ENCODE data around the gene TLR8. TPM values are rescaled to one million over a fixed set of nuclear protein-coding genes. Genes with fewer than 3 reads are reported as not detected.
A peak's percentile ranks its signal among the peaks of the same experiment; 100 is the strongest.

The TLR8 gene
- total RNA-seq (2014; rRNA removed; shearing (Covaris generic); ENCODE audit: low replicate concordance): not detected in 2 replicates

DNA sequence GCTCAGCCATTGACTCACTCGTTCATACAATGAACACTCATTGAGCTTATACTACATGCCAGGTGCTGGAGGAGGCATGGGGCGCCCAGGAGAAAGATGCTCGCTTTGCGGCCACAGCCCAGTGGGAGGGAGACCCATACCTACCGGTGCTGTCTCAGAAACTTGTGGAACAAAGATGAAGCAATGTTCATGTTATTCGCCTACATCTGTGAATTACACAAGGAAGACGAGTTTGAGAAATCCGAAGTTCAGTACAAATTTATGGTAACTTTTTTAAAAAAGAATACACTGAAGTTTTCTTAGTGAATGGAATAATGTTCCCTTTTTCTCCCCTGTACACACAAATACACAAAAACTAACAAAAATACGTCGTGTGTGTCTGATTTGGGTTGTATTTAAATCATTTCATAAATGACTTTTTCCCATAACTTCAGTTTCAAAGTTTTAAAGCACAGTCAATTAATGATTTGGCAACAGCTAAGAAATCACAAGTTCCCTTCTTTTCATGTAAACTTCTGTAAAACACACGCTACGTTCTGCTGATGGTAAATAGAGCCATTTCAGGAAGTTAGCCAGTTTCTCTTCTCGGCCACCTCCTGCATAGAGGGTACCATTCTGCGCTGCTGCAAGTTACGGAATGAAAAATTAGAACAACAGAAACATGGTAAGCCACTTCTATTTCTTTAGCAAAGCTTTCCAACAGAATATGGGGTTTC, at the start of gene TLR8:
Gene TLR8, plus strand, starts transcription at position 575 of the 716 bp plus-strand sequence. Its CDS starts 87 bp downstream, at position 662.
- H3K4me2 ChIP-seq (ENCODE audit: low read depth, low read length, poor library complexity, severe bottlenecking): no peak within 1 kb of the TSS
- H3K9me3 ChIP-seq (ENCODE audit: low read length): no peaks in the 10 kb centered on the region
- H3K27ac ChIP-seq (ENCODE audit: low read length): no peak within 1 kb of the TSS
- no peaks in the 10 kb centered on the region for H3K4me1 ChIP-seq (ENCODE audit: low read length)
- no peaks in the 10 kb centered on the region for H3K79me2 ChIP-seq (ENCODE audit: low read length)
- H3K9me2 ChIP-seq (replicated peaks; ENCODE audit: insufficient read depth, low read length): no peaks in the 10 kb centered on the region
- H4K20me1 ChIP-seq (ENCODE audit: insufficient read depth, low read depth, low read length): no peaks in the 10 kb centered on the region
- no peaks in the 10 kb centered on the region for H3K27me3 ChIP-seq (ENCODE audit: low read length)
- no peak within 1 kb of the TSS for H3K4me3 ChIP-seq (ENCODE audit: low read length)
- H3K36me3 ChIP-seq (ENCODE audit: insufficient read depth, low read length): no peaks in the 10 kb centered on the region
- DNase-seq: no peak
- no peak within 1 kb of the TSS for H2AFZ ChIP-seq (ENCODE audit: low read length)
- H3K9ac ChIP-seq (ENCODE audit: low read length): no peak within 1 kb of the TSS

DNA sequence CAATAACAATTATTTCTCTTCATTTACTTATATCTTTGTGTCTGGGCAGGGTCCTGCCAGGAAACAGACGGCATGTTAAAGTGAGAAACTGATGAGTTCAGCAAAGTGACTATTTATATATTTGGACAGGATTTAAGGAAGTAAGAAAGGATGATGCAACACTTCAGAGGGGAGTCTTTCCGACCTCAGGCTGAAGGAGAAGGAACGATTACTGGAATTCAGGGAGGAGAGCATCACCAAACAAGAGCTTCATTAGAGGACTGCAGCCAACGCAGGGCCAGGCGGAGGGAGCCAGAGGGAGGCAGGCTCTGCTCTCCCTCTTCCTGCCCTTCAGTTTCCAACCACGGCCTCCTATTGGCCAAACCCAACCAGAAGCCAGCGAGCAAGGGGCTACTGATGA, 41.1 kb upstream of the TLR8 start:
- Histone ChIP-seq H3K4me2 (ENCODE audit: low read depth, low read length, poor library complexity, severe bottlenecking) (peak overlapping the region; percentile 51), H2AFZ (ENCODE audit: low read length) (no peak overlapping the region), H3K27ac (ENCODE audit: low read length) (no peak overlapping the region), H3K4me3 (ENCODE audit: low read length) (no peak overlapping the region), H3K36me3 (ENCODE audit: insufficient read depth, low read length) (no peaks in the 10 kb centered on the region), H3K9me2 (replicated peaks; ENCODE audit: insufficient read depth, low read length) (no peaks in the 10 kb centered on the region), H3K4me1 (ENCODE audit: low read length) (peaks cover 42% of the 10 kb centered on the region), H4K20me1 (ENCODE audit: insufficient read depth, low read depth, low read length) (no peaks in the 10 kb centered on the region), H3K27me3 (ENCODE audit: low read length) (no peaks in the 10 kb centered on the region), H3K9me3 (ENCODE audit: low read length) (no peaks in the 10 kb centered on the region), H3K9ac (ENCODE audit: low read length) (no peak overlapping the region), H3K79me2 (ENCODE audit: low read length) (no peaks in the 10 kb centered on the region)
- DNase-seq: no peak

DNA sequence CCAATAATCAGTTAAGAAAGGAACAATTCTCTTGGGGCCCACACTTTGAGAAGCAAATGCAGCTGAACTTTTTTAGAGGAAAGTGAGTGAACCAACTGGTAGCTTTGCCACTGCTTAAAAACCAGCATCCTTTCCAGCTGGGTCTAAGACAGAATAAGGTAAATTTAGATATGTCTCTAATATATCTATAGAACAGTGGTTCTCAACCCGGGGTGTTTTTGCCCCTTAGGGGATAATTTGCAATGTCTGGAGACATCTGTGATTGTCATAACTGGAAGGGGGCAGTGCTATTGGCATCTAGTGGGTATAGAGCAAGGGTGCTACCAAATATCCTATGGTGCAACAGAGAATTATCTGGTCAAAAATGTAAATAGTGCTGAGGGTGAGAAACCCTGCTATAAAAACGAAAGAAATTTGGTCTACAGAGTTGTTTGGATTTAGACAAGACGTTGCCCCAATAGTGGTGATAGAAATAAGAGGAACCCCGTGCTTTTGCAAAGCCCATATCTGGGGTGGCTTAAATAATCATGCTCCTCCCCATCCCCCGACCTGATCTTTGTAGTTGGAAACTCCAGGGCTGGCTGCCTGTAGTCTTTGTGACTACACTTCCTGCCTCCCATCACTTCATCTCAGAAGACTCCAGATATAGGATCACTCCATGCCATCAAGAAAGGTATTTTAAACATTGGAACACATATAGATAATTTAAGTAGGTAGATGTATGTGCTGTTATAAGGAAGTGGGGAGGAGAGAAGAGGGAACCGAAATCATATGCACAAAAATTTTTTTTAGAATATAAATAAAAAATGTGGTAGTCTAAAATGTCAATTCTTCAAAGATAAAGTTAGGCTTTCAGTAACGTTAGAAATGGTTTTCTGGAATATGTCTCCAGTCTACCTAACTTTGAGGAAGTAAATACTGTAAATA, 39.7 kb upstream of the TLR8 start, which contains the start of gene TLR7:
Gene TLR7, plus strand, starts transcription at position 622 of the 927 bp plus-strand sequence. CDS start 507 bp downstream, outside the sequence.
- Histone ChIP-seq H3K4me3 (ENCODE audit: low read length) (peak within 1 kb of the TSS; percentile 51), H3K79me2 (ENCODE audit: low read length) (no peaks in the 10 kb centered on the region), H3K9me2 (replicated peaks; ENCODE audit: insufficient read depth, low read length) (no peaks in the 10 kb centered on the region), H4K20me1 (ENCODE audit: insufficient read depth, low read depth, low read length) (no peaks in the 10 kb centered on the region), H3K9me3 (ENCODE audit: low read length) (no peaks in the 10 kb centered on the region), H3K27me3 (ENCODE audit: low read length) (no peaks in the 10 kb centered on the region), H3K4me1 (ENCODE audit: low read length) (peaks cover 42% of the 10 kb centered on the region), H3K36me3 (ENCODE audit: insufficient read depth, low read length) (no peaks in the 10 kb centered on the region), H3K9ac (ENCODE audit: low read length) (no peak within 1 kb of the TSS), H3K27ac (ENCODE audit: low read length) (peak within 1 kb of the TSS; percentile 88), H3K4me2 (ENCODE audit: low read depth, low read length, poor library complexity, severe bottlenecking) (peak within 1 kb of the TSS; percentile 51), H2AFZ (ENCODE audit: low read length) (no peak within 1 kb of the TSS)
- DNase-seq: peak; percentile 79

DNA sequence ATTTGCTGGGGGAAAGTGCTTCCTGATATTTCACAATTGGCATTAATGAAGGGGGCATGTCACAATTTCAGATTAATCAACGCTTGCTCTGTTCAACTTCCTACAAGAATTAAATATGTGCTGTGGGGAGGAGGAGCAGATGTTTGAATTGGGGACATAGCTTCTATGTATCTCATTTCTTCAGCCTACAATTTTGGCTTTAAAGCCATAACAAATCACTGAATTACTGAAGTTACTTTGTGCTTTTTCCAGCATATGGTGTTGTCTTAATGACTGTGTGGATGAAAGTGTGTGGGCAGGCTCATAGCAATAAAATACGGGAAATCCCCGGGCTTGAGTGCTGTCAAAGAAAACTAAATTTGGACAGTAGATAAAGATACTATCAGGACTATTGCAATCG, 38.7 kb upstream of the TLR8 start:
- Histone ChIP-seq H3K4me3 (ENCODE audit: low read length) (peak overlapping the region; percentile 51; the same call in 1 of the 2 replicates), H3K9ac (ENCODE audit: low read length) (no peak overlapping the region)

DNA sequence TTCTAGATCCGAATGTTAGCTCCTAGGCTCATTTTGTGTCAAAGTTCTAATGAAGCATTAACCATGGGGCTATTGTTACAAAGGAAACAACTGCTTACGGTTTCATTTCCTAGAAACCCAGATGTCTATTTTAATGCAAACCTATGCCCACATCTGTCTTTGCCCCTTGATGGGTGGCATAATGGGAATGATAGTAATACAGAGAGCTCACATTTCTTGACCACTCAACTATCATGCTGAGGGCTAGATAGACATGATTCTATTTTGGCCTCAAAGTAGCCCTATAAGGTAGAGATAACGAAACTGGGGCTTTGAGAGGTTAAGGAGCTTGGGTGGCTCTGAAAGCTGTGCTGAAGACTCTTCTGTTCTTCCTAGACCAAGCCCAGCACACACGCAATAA, 37.7 kb upstream of the TLR8 start:
- peaks cover 42% of the 10 kb centered on the region for H3K4me1 ChIP-seq (ENCODE audit: low read length)

More for the DNA sequence above, 38.7 kb upstream of the TLR8 start:
- Histone ChIP-seq H4K20me1 (ENCODE audit: insufficient read depth, low read depth, low read length) (no peaks in the 10 kb centered on the region), H3K9me3 (ENCODE audit: low read length) (no peaks in the 10 kb centered on the region), H3K79me2 (ENCODE audit: low read length) (no peaks in the 10 kb centered on the region), H3K4me2 (ENCODE audit: low read depth, low read length, poor library complexity, severe bottlenecking) (peak overlapping the region; percentile 51), H3K9me2 (replicated peaks; ENCODE audit: insufficient read depth, low read length) (no peaks in the 10 kb centered on the region), H3K36me3 (ENCODE audit: insufficient read depth, low read length) (no peaks in the 10 kb centered on the region), H2AFZ (ENCODE audit: low read length) (no peak overlapping the region), H3K27me3 (ENCODE audit: low read length) (no peaks in the 10 kb centered on the region), H3K4me1 (ENCODE audit: low read length) (peaks cover 42% of the 10 kb centered on the region), H3K27ac (ENCODE audit: low read length) (peak overlapping the region; percentile 88)
- DNase-seq: no peak

DNA sequence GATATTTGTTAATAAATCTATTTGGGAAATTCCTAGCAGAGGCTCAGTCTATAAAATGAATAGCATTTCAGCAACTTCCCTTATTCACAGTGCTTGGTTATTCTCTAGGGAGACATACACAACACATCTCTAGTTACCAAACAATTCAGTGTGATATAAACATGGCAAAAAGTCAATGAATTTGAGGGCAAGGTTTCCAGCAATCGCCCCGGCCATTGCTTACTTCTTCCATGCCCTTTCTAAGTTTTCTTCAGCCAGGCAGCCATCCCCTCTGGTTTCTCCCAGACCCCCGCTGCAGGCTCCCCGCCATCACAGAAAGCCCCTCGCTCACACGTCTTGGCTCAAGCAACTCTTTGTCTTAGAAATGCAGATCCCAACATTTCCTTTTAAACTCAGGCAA, 35.2 kb upstream of the TLR8 start:
- no peaks in the 10 kb centered on the region for H3K27me3 ChIP-seq (ENCODE audit: low read length)
- no peak for DNase-seq
- H3K27ac ChIP-seq (ENCODE audit: low read length): no peak overlapping the region
- H3K4me1 ChIP-seq (ENCODE audit: low read length): peaks cover 30% of the 10 kb centered on the region
- H4K20me1 ChIP-seq (ENCODE audit: insufficient read depth, low read depth, low read length): no peaks in the 10 kb centered on the region
- no peaks in the 10 kb centered on the region for H3K36me3 ChIP-seq (ENCODE audit: insufficient read depth, low read length)
- H3K9me3 ChIP-seq (ENCODE audit: low read length): no peaks in the 10 kb centered on the region
- H3K4me2 ChIP-seq (ENCODE audit: low read depth, low read length, poor library complexity, severe bottlenecking): no peak overlapping the region
- no peak overlapping the region for H3K4me3 ChIP-seq (ENCODE audit: low read length)
- H3K9me2 ChIP-seq (replicated peaks; ENCODE audit: insufficient read depth, low read length): no peaks in the 10 kb centered on the region
- H3K79me2 ChIP-seq (ENCODE audit: low read length): no peaks in the 10 kb centered on the region
- H3K9ac ChIP-seq (ENCODE audit: low read length): no peak overlapping the region
- H2AFZ ChIP-seq (ENCODE audit: low read length): no peak overlapping the region

More for the DNA sequence above, 37.7 kb upstream of the TLR8 start:
- no peak overlapping the region for H3K27ac ChIP-seq (ENCODE audit: low read length)
- H4K20me1 ChIP-seq (ENCODE audit: insufficient read depth, low read depth, low read length): no peaks in the 10 kb centered on the region
- no peak overlapping the region for H2AFZ ChIP-seq (ENCODE audit: low read length)
- no peak overlapping the region for H3K9ac ChIP-seq (ENCODE audit: low read length)
- no peaks in the 10 kb centered on the region for H3K27me3 ChIP-seq (ENCODE audit: low read length)
- H3K4me2 ChIP-seq (ENCODE audit: low read depth, low read length, poor library complexity, severe bottlenecking): no peak overlapping the region
- no peaks in the 10 kb centered on the region for H3K36me3 ChIP-seq (ENCODE audit: insufficient read depth, low read length)
- no peaks in the 10 kb centered on the region for H3K79me2 ChIP-seq (ENCODE audit: low read length)
- no peak for DNase-seq
- no peaks in the 10 kb centered on the region for H3K9me3 ChIP-seq (ENCODE audit: low read length)
- no peaks in the 10 kb centered on the region for H3K9me2 ChIP-seq (replicated peaks; ENCODE audit: insufficient read depth, low read length)
- H3K4me3 ChIP-seq (ENCODE audit: low read length): no peak overlapping the region

DNA sequence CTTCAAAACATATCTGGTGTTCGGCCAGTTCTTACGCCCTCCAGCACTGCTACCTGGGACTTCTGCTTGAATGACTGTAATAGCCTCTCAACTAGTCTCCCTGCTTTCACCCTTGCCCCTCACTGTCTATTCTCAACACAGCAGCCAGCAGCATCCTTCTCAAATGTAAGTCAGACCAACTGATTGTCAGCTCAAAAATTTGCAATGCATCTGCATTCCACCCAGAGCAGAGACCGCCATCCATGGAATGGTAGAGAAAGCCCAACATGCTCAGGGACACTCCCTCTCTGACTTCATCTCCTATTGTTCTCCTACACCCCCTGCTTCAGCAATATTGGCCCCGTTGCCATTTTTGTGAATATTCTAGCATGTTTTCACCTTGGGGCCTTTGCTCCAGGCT, 33.7 kb upstream of the TLR8 start:
- Histone ChIP-seq H3K4me1 (ENCODE audit: low read length) (peaks cover 15% of the 10 kb centered on the region), H3K36me3 (ENCODE audit: insufficient read depth, low read length) (no peaks in the 10 kb centered on the region), H3K4me3 (ENCODE audit: low read length) (no peak overlapping the region), H2AFZ (ENCODE audit: low read length) (no peak overlapping the region), H3K9me3 (ENCODE audit: low read length) (no peaks in the 10 kb centered on the region), H4K20me1 (ENCODE audit: insufficient read depth, low read depth, low read length) (no peaks in the 10 kb centered on the region), H3K9ac (ENCODE audit: low read length) (no peak overlapping the region), H3K9me2 (replicated peaks; ENCODE audit: insufficient read depth, low read length) (no peaks in the 10 kb centered on the region), H3K27ac (ENCODE audit: low read length) (no peak overlapping the region), H3K4me2 (ENCODE audit: low read depth, low read length, poor library complexity, severe bottlenecking) (no peak overlapping the region), H3K79me2 (ENCODE audit: low read length) (no peaks in the 10 kb centered on the region), H3K27me3 (ENCODE audit: low read length) (no peaks in the 10 kb centered on the region)
- no peak for DNase-seq

DNA sequence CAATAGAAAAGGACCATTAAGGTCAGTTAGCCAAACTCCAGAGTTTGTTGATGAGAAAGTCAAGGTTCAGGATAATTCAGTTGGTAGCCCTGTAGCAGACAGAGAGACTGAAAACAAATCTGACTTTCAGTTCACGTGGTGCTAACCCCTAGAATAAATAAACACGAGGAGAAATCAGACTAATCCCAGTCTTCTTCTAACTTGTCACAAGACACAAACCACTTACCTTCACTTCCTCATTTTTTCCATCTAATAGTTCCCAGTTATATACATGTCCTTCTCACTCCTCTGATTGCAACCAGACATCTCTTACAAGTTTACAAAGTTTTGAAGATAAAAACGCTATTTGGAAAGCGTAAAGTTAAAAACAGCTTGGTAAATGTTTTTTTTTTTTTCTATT, 31.8 kb upstream of the TLR8 start:
- H2AFZ ChIP-seq (ENCODE audit: low read length): no peak overlapping the region
- H3K27me3 ChIP-seq (ENCODE audit: low read length): no peaks in the 10 kb centered on the region
- H3K36me3 ChIP-seq (ENCODE audit: insufficient read depth, low read length): no peaks in the 10 kb centered on the region
- no peak for DNase-seq
- no peaks in the 10 kb centered on the region for H3K9me3 ChIP-seq (ENCODE audit: low read length)
- no peak overlapping the region for H3K4me3 ChIP-seq (ENCODE audit: low read length)
- no peak overlapping the region for H3K27ac ChIP-seq (ENCODE audit: low read length)
- H3K9me2 ChIP-seq (replicated peaks; ENCODE audit: insufficient read depth, low read length): no peaks in the 10 kb centered on the region
- 0 out of 2 replicates have a peak, but pooled peaks cover 3% of the 10 kb centered on the region for H3K4me1 ChIP-seq (ENCODE audit: low read length)
- H4K20me1 ChIP-seq (ENCODE audit: insufficient read depth, low read depth, low read length): no peaks in the 10 kb centered on the region
- no peak overlapping the region for H3K4me2 ChIP-seq (ENCODE audit: low read depth, low read length, poor library complexity, severe bottlenecking)
- H3K9ac ChIP-seq (ENCODE audit: low read length): no peak overlapping the region
- H3K79me2 ChIP-seq (ENCODE audit: low read length): no peaks in the 10 kb centered on the region
